ENCODE measurements around the gene TBC1D5. TPM values are rescaled to one million over a fixed set of nuclear protein-coding genes. Genes with fewer than 3 reads are reported as not detected.

Gene TBC1D5
- total and polyA plus RNA-seq, 2 donors (not counting 1 experiment from before 2014, with no cell fraction given) = 22.6 to 111 TPM

DNA sequence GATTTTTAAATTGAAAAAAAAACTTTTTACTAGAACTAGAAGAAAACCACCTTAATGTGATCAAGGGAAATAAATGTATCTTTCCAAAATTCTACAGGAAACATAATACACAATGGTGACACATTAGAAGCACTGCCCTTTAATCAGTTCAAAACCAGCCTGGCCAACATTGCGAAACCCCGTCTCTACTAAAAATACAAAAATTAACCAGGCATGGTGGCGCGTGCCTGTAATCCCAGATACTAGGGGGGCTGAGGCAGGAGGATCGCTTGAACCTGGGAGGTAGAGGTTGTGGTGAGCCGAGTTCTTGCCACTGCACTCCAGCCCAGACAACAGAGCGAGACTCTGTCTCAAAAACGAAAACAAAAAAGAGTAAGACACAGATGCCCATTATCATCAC, 134.5 kb downstream of the TBC1D5 start:
- Mint-ChIP-seq H3K27me3 (no peaks in the 10 kb centered on the region), H3K4me3 (no peak overlapping the region), H3K9me3 (ENCODE audit: insufficient read depth) (no peaks in the 10 kb centered on the region), H3K27ac (no peak overlapping the region), H3K4me1 (peaks cover 3% of the 10 kb centered on the region)
- Histone ChIP-seq H4K20me1 (ENCODE audit: control insufficient read depth, insufficient read depth, low read length, poor library complexity, severe bottlenecking) (peaks cover 23% of the 10 kb centered on the region), H3K4me3 (ENCODE audit: control extremely low read depth in 1 of 5, extremely low read depth in 1 of 5, insufficient read depth in 1 of 5, low read depth in 2 of 5, low read length in 4 of 5) (no peak overlapping the region), H3K9ac (ENCODE audit: low read length) (no peak overlapping the region), H3K4me2 (replicated peaks; ENCODE audit: low read depth, low read length, poor library complexity, severe bottlenecking) (no peak overlapping the region), H3K4me1 (ENCODE audit: control insufficient read depth in 2 of 2, insufficient read depth in 2 of 2, low read length in 2 of 2) (no peaks in the 10 kb centered on the region), H3K79me2 (ENCODE audit: control insufficient read depth, insufficient read depth, low read length) (peaks cover 33% of the 10 kb centered on the region), H2AFZ (ENCODE audit: insufficient read depth, low read depth, low read length, poor library complexity, severe bottlenecking) (no peak overlapping the region), H3K36me3 (replicated peaks in 1 of 2; ENCODE audit: control extremely low read depth in 1 of 2, control insufficient read depth in 1 of 2, extremely low read depth in 1 of 2, insufficient read depth in 2 of 2, low read length in 1 of 2) (peaks cover 0 to 4% of the 10 kb centered on the region in 2 experiments), H3K27me3 (replicated peaks in 1 of 4; ENCODE audit: control extremely low read depth in 1 of 4, control insufficient read depth in 3 of 4, insufficient read depth in 4 of 4, low read length in 3 of 4) (no peaks in the 10 kb centered on the region), H3K27ac (ENCODE audit: low read length in 2 of 2) (no peak overlapping the region), H3K9me3 (ENCODE audit: control extremely low read depth in 1 of 3, control insufficient read depth in 2 of 3, insufficient read depth in 1 of 3, low read length in 2 of 3) (peaks cover 0 to 3% (median 0%) of the 10 kb centered on the region in 3 donors)
- ChIA-PET POLR2A (no interaction called here), CTCF (no interaction called here)
- ATAC-seq (ENCODE audit: low read depth) = no peak
- TF ChIP-seq, protein P1, sequence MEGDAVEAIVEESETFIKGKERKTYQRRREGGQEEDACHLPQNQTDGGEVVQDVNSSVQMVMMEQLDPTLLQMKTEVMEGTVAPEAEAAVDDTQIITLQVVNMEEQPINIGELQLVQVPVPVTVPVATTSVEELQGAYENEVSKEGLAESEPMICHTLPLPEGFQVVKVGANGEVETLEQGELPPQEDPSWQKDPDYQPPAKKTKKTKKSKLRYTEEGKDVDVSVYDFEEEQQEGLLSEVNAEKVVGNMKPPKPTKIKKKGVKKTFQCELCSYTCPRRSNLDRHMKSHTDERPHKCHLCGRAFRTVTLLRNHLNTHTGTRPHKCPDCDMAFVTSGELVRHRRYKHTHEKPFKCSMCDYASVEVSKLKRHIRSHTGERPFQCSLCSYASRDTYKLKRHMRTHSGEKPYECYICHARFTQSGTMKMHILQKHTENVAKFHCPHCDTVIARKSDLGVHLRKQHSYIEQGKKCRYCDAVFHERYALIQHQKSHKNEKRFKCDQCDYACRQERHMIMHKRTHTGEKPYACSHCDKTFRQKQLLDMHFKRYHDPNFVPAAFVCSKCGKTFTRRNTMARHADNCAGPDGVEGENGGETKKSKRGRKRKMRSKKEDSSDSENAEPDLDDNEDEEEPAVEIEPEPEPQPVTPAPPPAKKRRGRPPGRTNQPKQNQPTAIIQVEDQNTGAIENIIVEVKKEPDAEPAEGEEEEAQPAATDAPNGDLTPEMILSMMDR (IDR thresholded peaks at IDR 0.05) = no peak
- TF ChIP-seq EZH2 (IDR thresholded peaks at IDR 0.05; ENCODE audit: borderline replicate concordance, insufficient read depth, low read depth, low read length, poor library complexity, severe bottlenecking) = no peak
- intact Hi-C loops (cut with micrococcal nuclease) = no loop called here
- DNase-seq = no peak
- WGBS (ENCODE audit: insufficient coverage) = no CpG with 5 or more reads among the region's 8 CpGs

DNA sequence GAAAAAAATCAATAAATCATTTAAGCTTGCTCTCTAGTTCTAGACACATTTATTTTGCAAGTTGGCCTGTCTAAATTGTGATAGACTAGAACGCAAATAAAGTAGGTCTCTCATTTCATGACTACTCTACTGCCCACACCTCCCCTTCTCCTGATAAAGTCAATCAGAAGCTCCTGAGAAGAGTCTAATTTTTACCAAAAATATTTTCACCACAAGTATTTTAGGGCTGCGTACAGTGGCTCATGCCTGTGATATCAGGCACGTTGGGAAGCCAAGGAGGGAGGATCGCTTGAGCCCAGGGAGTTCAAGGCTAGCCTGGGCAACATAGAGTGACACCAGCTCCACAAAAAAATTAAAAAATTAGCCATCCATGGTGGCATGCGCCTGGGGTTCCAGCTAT, 136.5 kb downstream of the TBC1D5 start:
- Histone ChIP-seq H3K27me3 (replicated peaks in 1 of 4; ENCODE audit: control extremely low read depth in 1 of 4, control insufficient read depth in 3 of 4, insufficient read depth in 4 of 4, low read length in 3 of 4) (no peaks in the 10 kb centered on the region), H3K4me3 (ENCODE audit: control extremely low read depth in 1 of 5, extremely low read depth in 1 of 5, insufficient read depth in 1 of 5, low read depth in 2 of 5, low read length in 4 of 5) (no peak overlapping the region), H3K4me2 (replicated peaks; ENCODE audit: low read depth, low read length, poor library complexity, severe bottlenecking) (no peak overlapping the region), H3K9ac (ENCODE audit: low read length) (no peak overlapping the region), H3K9me3 (ENCODE audit: control extremely low read depth in 1 of 3, control insufficient read depth in 2 of 3, insufficient read depth in 1 of 3, low read length in 2 of 3) (no peaks in the 10 kb centered on the region), H3K79me2 (ENCODE audit: control insufficient read depth, insufficient read depth, low read length) (peaks cover 33% of the 10 kb centered on the region), H3K27ac (ENCODE audit: low read length in 2 of 2) (no peak overlapping the region), H2AFZ (ENCODE audit: insufficient read depth, low read depth, low read length, poor library complexity, severe bottlenecking) (no peak overlapping the region), H3K36me3 (replicated peaks in 1 of 2; ENCODE audit: control extremely low read depth in 1 of 2, control insufficient read depth in 1 of 2, extremely low read depth in 1 of 2, insufficient read depth in 2 of 2, low read length in 1 of 2) (peaks cover 0 to 2% of the 10 kb centered on the region in 2 experiments), H3K4me1 (ENCODE audit: control insufficient read depth in 2 of 2, insufficient read depth in 2 of 2, low read length in 2 of 2) (no peaks in the 10 kb centered on the region), H4K20me1 (ENCODE audit: control insufficient read depth, insufficient read depth, low read length, poor library complexity, severe bottlenecking) (peaks cover 23% of the 10 kb centered on the region)
- H3K9me3 Mint-ChIP-seq (ENCODE audit: insufficient read depth) = no peaks in the 10 kb centered on the region
- no peaks in the 10 kb centered on the region for H3K27me3 Mint-ChIP-seq
- intact Hi-C loops (cut with micrococcal nuclease) = no loop called here
- no peak overlapping the region for H3K4me3 Mint-ChIP-seq
- no peak for DNase-seq
- ChIA-PET POLR2A (no interaction called here), CTCF (interaction anchor here (2.0 kb wide), 1 partner anchor 39 kb away, joined by 9 read pairs; no protein-coding TSS in a partner anchor)
- TF ChIP-seq, protein P1 (IDR thresholded peaks at IDR 0.05) = no peak
- TF ChIP-seq EZH2 (IDR thresholded peaks at IDR 0.05; ENCODE audit: borderline replicate concordance, insufficient read depth, low read depth, low read length, poor library complexity, severe bottlenecking) = no peak
- WGBS (ENCODE audit: insufficient coverage) = 100% methylated on average over 4 of the region's 5 CpGs
- H3K4me1 Mint-ChIP-seq = peaks cover 3% of the 10 kb centered on the region
- H3K27ac Mint-ChIP-seq = no peak overlapping the region
- no peak for ATAC-seq (ENCODE audit: low read depth)

All from B cell (primary cell).